ENCODE measurements around the gene RNF213.
A peak's percentile ranks its signal among the peaks of the same experiment; 100 is the strongest.
"Not testable (repeated sequence)": the region's sequence is repeated elsewhere in the genome, so short reads cannot be mapped to it uniquely, and the experiment has no call there.

The RNF213 gene

DNA sequence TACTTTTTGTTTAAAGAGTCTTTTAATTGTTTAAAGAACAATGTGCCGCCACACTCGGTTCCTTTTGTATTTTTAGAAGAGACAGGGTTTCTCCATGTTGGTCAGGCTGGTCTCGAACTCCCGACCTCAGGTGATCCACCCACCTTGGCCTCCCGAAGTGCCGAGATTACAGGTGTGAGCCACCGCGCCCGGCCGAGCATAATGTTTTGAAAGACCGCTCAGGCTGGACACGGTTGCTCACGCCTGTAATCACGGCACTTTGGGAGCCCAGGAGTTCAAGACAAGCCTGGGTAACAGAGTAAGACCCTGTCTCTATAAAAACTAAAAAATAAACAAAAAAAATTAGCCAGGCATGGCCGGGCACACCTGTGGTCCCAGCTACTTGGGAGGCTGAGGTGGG, 59.8 kb downstream of the RNF213 start:
- DNase-seq = no peak

DNA sequence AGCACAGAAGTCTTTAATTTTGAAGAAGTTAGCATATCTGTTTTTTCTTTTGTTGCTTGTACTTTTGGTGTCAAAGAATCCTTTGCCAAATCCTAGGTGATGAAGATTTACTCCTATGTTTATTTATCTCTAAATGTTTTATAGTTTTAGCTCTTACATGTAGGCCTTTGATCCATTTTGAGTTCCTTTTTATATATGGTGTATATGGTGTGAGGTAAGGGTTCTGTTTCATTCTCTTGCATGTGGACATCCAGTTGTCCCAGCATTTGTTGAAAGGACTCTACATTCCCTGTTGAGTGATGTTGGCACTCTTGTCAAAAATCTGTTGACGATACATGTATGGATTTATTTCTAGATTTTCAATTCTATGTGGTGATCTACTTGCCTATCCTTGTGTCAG, 62.2 kb downstream of the RNF213 start:
- no peak for DNase-seq

DNA sequence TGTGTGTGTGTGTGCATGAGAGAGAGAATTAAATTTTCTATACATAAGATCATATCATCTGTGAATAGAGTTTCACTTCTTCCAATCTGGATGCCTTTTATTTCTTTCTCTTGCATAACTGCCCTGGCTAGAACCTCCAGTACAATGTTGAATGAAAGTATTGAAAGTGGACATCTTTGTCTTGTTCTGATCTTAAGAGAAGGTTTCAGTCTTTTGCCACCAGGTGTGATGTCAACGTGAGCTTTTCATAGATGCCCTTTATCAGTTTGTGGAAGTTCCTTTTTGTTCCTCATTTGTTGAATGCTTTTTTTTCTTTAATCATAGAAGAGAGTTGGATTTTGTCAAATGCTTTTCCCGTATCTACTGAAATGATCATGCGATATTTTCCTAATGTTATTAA, 63.3 kb downstream of the RNF213 start:
- peak in 1 of 2 donors; percentile 10 for DNase-seq

DNA sequence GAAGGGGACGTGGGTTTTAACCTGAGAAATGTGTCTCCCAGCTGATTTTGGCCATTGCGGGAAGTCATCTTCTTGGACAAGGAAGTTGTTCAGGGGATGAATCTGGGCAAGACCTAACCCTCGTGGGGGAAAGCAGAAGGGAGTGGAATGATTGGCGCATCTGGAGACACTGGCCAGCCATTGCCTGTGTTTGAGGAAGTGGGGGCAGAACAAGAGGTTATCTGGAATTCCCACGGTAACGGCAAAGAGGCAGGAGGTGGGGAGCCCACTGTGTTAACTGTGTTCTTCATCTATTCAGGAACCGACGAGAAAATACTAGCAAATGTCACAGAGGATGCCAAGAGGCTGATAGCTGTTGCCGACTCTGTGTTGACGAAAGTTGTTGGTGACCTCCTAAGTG, 66.9 kb downstream of the RNF213 start:
- DNase-seq = peak; percentile 69 to 88

DNA sequence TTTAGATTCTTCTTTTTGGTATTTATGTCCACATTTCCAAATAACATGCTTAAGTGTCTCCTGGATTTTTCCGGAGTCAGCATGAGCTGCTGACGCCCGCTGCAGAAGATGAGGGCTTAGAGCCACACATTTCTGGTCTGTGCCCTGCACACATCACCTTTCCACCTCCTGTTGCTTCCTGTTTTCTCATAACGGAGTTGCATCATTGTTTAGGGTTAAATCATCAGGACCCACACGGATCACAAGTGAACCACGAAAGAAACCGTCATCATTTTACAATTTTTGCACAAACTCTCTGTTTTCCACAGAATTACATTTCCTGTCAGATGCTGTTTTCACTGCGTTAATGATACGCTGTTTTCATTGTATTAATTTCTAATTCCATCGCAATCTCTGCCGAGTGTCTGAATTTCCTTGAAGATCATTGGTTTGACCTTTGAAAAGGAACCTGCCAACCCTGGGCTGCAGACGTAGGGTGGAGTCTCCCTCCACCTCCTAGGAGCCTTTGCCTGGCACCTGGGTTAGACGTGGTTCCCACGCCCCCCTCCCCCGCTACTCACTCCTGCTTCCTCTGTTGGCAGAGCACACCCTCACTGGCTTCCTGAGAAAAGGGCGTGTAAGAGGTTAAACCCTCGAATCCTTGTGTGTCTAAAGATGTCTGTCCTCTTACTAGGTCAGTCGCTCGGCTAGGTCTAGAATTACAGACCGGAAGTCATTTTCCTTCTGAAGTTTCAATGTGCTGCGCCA, 68.2 kb downstream of the RNF213 start:
- DNase-seq = peak; percentile 12 to 58

DNA sequence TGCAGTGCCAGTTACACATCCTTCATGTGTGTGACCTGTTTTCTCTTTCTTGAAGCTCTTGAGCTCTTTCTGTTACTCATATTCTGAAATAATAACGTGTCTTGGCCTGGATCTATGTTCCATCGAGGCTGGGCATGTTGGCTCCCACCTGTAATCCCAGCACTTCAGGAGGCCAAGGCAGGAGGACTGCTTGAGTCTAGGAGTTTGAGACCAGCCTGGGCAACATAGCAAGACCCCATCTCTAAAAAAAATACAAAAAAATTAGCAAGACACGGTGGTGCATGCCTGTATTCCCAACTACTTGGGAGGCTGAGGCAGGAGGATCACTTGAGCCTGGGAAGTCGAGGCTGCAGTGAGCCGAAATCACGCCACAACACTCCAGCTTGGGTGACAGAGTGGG, 68.8 kb downstream of the RNF213 start:
- DNase-seq = not testable (repeated sequence)

DNA sequence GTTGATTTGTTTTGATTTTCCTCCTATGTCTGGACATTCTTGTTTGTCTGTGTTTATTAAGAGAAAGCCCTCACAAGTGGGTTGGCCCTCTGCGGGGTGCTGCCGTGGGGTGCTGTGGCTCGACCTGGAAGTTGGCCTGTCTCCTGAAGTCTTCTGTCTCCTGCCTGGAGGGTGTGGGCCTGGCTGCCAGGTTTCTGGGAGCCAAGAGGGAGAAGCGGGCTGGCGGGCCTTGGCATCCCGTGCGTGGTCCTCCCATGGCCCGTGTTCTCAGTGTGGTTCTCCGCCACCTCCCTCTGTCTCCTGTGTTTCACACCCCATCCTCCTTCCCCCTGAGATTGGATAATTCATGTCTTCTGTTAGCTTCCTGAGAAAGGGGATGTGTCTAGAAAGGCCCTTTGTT, 69.6 kb downstream of the RNF213 start:
- DNase-seq = no peak

DNA sequence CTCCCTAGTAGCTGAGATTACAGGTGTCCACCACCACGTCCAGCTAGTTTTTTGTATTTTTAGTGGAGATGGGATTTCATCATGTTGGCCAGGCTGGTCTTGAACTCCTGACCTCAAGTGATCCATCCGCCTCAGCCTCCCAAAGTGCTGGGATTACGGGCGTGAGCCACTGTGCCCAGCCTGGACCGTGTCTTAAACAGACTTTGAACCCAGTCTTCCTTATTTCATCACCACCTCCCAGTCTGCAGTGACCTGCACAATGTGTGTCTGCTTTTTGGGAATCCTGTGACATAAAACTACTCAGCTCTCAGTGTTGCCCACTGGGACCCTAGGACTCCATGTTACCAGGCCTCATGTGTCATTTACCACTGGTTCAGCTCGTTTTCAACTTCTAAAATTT, 70.3 kb downstream of the RNF213 start:
- not testable (repeated sequence) for DNase-seq

DNA sequence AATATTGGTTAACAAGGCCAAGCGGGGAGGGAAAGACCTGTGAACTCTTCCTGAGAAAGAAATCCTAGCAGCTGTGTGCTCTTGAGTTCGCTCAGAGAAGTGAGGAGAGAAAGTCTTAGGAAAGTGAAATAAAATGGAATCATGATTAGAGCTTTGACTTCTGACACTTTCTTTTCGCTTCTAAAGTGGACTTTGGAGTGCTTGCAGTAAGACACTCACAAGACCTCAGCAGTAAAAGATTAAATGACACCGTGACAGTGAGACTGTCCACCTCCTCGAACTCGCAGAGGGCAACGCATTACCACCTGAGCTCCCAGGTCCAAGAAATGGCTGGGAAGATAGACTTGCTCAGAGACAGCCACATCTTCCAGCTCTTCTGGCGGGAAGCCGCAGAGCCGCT, 71.2 kb downstream of the RNF213 start:
- no peak for DNase-seq

DNA sequence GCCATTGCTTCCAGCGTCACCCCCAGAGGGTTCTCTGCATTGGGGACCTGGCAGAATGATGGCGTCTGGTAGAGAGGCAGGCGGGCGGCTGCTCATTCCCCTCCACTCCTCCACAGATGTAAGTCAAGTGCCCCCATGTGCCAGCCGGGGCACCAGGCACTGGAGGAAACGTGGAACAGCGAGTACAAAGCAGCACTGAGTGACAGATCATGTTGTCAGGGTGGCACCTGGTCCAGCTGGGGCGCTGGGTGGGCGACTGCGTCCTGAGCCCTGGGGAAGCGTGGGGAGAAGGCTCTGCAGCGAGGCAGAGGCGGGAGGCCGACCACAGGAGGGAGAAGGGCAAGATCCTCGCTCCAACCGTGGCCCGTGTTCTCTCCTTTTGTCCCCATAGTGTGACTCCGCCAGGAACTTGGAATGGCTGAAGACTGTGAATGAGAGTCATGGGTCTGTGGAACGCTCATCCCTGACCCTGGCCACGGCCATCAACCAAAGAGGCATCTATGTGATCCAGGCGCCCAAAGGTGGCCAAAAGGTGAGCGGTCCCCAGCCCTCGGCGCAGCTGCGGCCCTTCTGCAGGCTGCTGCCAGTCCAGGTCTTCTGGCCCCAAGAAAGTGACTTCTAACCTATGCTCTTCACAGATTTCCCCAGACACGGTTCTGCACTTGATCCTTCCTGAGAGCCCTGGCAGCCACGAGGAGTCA, 76.7 kb downstream of the RNF213 start:
- DNase-seq = no peak

DNA sequence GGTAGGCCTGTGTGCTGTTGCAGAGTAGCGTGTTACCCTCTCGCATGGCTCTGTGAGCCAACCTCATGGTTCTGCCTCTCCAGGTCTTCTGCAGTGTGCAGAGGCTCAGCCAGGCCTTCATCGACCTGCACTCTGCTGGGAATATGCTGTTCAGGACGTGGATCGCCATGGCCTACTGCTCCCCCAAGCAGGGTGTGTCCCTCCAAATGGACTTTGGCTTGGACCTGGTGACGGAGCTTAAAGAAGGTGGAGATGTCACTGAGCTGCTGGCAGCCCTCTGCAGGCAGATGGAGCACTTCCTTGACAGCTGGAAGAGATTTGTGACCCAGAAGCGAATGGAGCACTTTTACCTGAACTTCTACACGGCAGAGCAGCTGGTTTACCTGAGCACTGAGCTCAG, 78.5 kb downstream of the RNF213 start:
- no peak for DNase-seq

DNA sequence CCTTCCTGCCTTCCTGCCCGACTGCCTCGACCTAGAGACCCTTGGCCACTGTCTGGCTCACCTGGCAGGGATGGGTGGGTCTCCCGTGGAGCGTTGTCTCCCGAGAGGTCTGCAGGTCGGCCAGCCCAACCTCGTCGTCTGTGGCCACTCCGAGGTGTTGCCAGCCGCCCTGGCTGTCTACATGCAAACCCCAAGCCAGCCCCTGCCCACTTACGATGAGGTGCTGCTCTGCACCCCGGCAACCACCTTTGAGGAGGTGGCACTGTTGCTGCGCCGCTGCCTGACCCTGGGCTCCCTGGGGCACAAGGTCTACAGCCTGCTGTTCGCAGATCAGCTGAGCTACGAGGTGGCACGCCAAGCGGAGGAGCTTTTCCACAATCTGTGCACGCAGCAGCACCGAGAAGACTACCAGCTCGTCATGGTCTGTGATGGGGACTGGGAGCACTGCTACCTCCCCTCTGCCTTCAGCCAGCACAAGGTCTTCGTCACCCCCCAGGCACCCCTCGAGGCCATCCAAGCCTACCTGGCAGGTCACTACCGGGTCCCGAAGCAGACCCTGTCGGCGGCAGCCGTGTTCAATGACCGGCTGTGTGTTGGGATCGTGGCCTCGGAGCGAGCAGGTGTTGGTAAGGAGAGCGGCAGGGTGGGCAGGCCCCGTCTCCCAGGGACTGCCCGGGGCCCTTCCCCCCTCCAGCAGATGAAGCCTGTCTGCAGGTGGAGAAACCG, 79.2 kb downstream of the RNF213 start:
- DNase-seq = no peak

DNA sequence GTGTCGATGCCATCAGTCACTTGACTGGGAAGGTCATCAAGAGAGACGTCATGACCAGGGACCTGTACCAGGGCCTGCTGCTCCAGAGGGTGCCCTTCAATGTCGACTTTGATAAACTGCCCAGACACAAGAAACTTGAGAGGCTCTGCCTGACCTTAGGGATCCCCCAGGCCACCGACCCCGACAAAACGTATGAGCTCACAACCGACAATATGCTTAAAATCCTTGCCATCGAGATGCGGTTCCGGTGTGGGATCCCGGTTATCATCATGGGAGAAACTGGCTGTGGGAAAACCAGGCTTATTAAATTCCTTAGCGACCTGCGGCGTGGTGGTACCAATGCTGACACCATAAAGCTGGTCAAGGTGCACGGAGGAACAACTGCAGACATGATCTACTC, 84.7 kb downstream of the RNF213 start:
- no peak for DNase-seq

DNA sequence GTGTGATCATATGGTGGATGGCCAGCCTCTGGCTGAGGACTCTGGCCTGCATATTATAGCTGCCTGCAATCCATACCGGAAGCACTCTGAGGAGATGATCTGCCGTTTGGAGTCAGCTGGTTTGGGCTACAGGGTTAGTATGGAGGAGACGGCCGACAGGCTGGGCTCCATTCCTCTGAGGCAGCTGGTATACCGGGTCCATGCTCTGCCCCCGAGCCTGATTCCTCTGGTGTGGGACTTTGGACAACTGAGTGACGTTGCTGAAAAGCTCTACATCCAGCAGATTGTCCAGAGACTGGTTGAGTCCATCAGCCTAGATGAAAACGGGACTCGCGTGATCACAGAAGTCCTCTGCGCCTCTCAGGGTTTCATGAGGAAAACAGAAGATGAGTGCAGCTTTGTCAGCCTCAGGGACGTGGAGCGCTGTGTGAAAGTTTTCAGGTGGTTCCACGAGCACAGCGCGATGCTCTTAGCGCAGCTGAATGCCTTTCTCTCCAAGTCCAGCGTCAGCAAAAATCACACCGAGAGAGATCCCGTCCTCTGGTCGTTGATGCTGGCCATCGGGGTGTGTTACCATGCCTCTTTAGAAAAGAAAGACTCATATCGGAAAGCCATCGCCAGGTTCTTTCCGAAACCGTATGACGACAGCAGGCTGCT, 85.3 kb downstream of the RNF213 start:
- DNase-seq = no peak

DNA sequence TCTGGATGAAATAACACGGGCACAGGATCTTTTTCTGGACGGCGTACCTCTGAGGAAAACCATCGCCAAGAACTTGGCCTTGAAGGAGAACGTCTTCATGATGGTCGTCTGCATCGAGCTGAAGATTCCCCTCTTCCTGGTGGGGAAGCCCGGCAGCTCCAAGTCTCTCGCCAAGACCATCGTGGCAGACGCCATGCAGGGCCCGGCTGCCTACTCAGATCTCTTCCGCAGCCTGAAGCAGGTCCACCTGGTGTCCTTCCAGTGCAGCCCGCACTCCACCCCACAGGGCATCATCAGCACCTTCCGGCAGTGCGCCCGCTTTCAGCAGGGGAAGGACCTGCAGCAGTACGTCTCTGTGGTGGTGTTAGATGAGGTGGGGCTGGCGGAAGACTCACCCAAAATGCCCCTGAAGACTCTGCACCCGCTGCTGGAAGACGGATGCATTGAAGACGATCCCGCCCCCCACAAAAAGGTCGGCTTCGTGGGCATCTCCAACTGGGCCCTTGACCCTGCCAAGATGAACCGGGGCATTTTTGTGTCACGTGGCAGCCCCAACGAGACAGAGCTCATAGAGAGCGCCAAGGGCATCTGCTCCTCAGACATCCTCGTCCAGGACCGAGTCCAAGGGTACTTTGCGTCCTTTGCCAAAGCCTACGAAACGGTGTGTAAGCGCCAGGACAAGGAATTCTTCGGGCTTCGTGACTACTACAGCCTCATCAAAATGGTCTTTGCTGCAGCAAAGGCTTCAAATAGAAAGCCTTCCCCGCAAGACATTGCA, 86.0 kb downstream of the RNF213 start:
- no peak for DNase-seq

DNA sequence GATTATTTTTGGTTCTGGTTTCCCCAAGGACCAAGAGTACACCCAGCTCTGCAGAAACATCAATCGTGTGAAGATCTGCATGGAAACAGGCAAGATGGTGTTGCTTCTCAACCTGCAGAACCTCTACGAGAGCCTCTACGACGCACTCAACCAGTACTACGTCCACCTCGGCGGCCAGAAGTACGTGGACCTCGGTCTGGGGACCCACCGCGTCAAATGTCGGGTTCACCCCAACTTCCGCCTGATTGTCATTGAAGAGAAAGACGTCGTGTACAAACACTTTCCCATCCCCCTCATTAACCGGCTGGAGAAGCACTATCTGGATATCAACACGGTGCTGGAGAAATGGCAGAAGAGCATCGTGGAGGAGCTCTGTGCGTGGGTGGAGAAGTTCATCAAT, 86.9 kb downstream of the RNF213 start:
- DNase-seq = no peak

DNA sequence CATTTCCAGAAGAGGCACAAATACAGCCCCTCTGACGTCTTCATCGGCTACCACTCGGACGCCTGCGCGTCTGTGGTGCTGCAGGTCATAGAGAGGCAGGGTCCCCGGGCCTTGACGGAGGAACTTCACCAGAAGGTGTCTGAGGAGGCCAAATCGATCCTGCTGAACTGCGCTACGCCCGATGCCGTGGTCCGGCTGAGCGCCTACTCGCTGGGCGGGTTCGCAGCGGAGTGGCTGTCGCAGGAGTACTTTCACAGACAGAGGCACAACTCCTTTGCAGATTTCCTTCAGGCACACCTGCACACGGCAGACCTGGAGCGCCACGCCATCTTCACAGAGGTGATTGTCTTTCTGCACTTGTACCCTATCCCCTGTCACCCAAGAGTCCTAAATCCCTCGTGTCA, 87.3 kb downstream of the RNF213 start:
- no peak for DNase-seq

DNA sequence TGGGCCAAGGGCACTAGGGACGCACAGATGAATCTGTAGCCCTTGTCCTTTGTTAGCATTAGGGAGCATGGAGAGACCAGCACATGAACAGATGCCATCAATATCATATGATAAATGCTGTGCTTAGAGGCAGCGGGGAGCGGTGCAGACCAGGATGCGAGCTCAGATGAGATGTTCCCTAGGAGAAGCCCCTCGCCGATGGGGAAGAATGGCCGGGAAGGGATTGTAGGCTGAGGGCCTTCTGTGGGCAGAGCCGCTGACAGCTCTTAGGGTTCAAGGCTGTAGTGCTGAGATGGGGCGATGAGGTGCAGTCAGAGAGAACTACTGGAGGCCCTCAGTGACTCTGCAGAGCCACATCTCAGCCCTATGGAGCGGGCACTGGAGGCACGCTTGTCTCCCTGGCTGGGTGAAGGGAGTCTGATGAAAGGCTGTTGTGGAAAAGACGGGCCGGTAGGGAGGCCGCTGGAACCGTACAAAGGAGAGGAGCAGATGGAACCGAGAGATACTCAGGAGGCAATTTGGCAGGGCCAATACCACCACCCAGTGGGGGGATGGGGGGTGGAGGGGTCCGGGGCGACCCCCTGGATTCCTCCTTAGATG, 88.0 kb downstream of the RNF213 start:
- no peak for DNase-seq

DNA sequence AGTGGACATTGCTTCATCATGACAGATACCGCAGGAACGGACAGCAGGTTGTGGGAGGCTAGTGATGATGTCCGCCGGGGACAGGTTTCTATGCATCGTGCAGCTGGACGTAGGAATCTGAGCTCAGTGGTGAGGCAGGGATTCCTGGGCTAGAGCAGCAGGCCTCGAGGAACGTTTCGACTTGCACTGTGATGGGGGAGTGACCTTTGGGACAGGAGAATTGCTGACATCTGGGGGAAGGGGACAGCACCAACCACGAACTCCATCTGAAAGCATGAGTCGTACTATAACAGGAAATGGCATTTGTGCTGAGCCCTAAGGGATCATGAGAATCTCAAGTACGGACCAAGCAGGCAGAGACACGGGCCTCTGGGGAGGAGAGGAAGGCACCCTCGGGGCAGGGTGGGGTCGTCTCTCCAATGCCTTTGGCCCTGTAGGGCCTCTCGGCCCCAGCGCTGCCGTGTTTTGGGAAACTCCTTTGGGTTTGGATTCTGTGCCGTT, 88.5 kb downstream of the RNF213 start:
- no peak for DNase-seq

DNA sequence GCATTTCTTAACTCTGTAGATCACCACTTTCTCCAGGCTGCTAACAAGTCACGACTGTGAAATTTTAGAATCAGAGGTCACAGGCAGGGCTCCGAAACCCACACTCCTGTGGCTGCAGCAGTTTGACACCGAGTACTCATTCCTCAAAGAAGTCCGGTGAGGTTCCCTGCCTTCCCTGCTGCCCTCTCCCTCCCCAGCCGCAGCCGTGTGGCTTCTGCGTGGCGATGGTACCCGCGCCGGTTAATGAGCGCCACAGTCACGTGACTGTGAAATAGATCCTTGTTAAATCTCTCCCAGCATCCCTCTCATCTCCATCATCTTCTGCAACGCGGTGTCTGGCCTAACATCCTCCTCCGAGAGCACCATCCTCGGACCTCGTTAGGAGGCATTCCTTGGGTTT, 89.1 kb downstream of the RNF213 start:
- no peak for DNase-seq

DNA sequence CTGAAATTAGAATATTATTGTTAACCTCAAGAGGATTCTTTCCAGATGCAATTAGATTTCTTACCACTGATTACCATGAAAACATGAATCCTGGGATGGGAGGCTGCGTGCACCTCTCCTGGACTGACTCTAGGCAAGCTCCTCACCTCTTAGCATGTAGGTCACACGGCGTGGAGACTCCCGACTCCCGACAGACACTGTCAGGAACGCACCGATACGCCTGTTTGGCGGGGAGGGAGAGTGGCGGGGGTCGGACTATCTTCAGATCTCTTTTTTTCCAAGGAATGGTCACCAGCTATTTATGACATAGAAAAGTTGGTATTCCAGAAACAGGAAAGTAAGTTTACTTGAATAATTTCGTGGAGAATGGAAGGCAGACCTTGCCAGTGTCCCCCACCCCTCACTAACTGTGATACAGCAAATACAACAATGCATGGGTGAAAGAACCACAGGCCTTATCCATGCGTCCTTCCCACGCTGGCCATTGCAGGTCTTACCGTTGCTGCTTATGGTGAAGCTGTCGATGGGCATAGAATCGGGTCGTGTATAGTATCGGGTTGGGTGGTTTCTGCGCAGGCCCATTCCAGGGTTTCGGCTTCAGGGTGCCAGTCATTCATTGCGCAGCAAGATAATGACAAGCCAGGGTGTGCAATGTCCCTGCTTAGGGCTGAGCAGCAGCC, 91.7 kb downstream of the RNF213 start:
- DNase-seq = no peak
